Measurements from ENCODE around the gene TNRC6C. TPM values are rescaled to one million over a fixed set of nuclear protein-coding genes. Genes with fewer than 3 reads are reported as not detected.

Gene TNRC6C
- total RNA-seq, 1 donor from 2014 or later, result 13.1 TPM

DNA sequence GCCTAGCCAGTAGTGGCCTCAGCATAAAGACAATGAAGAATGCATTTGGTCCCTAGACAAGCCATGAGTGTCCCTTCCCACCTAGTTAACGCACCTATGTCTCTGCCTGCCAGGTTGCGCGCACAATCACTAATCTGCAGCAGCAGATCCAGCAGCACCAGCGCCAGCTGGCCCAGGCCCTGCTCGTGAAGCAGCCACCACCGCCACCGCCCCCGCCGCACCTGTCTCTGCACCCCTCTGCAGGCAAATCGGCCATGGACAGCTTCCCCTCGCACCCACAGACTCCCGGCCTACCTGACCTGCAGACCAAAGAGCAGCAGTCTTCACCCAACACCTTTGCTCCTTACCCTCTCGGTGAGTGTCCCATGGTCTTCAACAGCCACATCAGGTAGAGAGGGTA lies 128.2 kb downstream of the TNRC6C start:
- peaks cover 2% of the 10 kb centered on the region for H3K27me3 Mint-ChIP-seq (ENCODE audit: unreplicated experiment)
- H3K4me3 Mint-ChIP-seq (ENCODE audit: unreplicated experiment), result no peak overlapping the region
- no peaks in the 10 kb centered on the region for H3K9me3 Mint-ChIP-seq (ENCODE audit: unreplicated experiment)
- no peak overlapping the region for H3K27ac Mint-ChIP-seq (ENCODE audit: unreplicated experiment)
- TF ChIP-seq, protein P1, sequence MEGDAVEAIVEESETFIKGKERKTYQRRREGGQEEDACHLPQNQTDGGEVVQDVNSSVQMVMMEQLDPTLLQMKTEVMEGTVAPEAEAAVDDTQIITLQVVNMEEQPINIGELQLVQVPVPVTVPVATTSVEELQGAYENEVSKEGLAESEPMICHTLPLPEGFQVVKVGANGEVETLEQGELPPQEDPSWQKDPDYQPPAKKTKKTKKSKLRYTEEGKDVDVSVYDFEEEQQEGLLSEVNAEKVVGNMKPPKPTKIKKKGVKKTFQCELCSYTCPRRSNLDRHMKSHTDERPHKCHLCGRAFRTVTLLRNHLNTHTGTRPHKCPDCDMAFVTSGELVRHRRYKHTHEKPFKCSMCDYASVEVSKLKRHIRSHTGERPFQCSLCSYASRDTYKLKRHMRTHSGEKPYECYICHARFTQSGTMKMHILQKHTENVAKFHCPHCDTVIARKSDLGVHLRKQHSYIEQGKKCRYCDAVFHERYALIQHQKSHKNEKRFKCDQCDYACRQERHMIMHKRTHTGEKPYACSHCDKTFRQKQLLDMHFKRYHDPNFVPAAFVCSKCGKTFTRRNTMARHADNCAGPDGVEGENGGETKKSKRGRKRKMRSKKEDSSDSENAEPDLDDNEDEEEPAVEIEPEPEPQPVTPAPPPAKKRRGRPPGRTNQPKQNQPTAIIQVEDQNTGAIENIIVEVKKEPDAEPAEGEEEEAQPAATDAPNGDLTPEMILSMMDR (IDR thresholded peaks at IDR 0.05; ENCODE audit: unreplicated experiment), result no peak
- peaks cover 6% of the 10 kb centered on the region for H3K36me3 Mint-ChIP-seq (ENCODE audit: low read depth, unreplicated experiment)
- H3K4me1 Mint-ChIP-seq (ENCODE audit: unreplicated experiment), result no peaks in the 10 kb centered on the region
- no peak for DNase-seq (ENCODE audit: low spot score)

DNA sequence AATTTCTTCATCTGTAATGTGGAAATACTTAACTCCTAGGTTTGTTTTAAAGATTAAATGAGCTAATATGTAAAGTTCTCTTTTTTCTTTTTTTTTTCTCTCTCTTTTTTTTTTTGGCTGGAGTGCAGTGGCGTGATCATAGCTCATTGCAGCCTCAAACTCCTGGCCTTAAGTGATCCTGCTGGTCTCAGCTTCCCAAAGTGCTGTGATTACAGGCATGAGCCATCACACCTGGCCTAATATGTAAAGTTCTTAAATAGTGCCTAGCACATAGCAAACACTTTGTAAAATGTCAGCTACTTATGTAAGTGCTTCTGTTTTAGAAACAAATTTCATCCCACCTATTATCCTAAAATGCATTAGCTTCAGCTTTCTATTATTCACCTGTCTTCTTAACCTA lies 130.0 kb downstream of the TNRC6C start:
- H3K4me3 Mint-ChIP-seq (ENCODE audit: unreplicated experiment), result no peak overlapping the region
- DNase-seq (ENCODE audit: low spot score), result no peak
- H3K4me1 Mint-ChIP-seq (ENCODE audit: unreplicated experiment), result no peaks in the 10 kb centered on the region
- H3K9me3 Mint-ChIP-seq (ENCODE audit: unreplicated experiment), result no peaks in the 10 kb centered on the region
- H3K27ac Mint-ChIP-seq (ENCODE audit: unreplicated experiment), result no peak overlapping the region
- TF ChIP-seq, protein P1 (IDR thresholded peaks at IDR 0.05; ENCODE audit: unreplicated experiment), result no peak
- peaks cover 2% of the 10 kb centered on the region for H3K27me3 Mint-ChIP-seq (ENCODE audit: unreplicated experiment)
- H3K36me3 Mint-ChIP-seq (ENCODE audit: low read depth, unreplicated experiment), result peaks cover 12% of the 10 kb centered on the region

DNA sequence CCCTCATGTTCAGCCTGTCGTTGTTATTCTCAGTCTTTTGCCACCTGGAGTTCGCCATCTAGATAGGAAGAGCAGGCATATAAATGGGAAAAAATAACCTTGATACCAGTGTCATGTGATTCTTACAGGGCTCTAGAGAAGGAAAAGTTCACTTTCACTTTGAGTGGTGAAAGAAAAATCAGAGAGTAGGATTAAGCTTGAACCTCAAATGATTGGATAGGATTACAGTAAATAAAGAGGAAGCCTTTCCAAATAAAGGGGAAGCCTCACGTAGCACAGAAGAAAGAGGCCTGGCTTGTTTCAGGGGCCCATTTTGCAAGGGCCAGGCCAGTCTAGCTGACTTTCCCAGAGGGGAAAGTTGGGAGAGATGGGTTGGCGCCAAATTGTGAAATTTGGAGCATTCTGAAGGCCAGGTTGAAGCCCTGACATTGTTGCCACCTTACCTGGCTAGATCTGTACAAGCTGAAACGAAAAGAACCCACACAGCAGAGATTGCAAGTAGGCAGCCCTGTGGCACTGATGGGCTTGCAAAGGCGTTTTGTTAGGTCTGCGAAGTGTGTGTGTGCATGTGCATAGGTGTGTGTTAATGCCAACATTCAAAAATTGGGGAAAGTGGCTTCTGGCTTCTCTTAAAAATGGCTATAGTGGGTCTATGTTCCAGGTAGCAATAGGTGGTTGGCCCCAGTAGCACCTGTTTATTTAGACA lies 131.2 kb downstream of the TNRC6C start:
- H3K4me1 Mint-ChIP-seq (ENCODE audit: unreplicated experiment), result no peaks in the 10 kb centered on the region
- no peak overlapping the region for H3K27ac Mint-ChIP-seq (ENCODE audit: unreplicated experiment)
- peaks cover 14% of the 10 kb centered on the region for H3K36me3 Mint-ChIP-seq (ENCODE audit: low read depth, unreplicated experiment)
- no peak overlapping the region for H3K4me3 Mint-ChIP-seq (ENCODE audit: unreplicated experiment)
- TF ChIP-seq, protein P1 (IDR thresholded peaks at IDR 0.05; ENCODE audit: unreplicated experiment), result no peak
- no peaks in the 10 kb centered on the region for H3K9me3 Mint-ChIP-seq (ENCODE audit: unreplicated experiment)
- H3K27me3 Mint-ChIP-seq (ENCODE audit: unreplicated experiment), result peaks cover 2% of the 10 kb centered on the region
- no peak for DNase-seq (ENCODE audit: low spot score)

DNA sequence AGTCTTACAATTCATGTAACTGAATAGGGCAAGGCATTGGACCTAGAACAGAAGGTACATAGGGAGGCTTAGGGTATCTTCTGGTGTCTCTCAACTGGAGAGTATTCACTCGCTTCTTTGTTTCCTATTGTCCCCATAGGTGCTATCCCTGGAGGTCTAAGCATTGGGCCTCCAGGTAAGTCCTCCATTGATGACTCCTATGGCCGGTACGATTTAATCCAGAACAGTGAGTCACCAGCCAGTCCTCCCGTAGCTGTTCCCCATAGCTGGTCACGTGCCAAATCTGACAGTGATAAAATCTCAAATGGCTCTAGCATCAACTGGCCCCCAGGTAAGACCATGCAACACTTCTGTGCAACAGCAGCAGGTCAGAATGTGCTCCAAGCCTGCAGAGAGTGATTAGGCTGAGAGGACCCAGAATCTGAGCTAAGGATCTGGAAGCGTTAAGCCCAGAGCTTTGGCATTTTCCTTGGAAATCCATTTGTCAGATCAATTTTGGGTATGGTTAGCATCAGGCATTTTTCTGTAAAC lies 134.4 kb downstream of the TNRC6C start:
- TF ChIP-seq, protein P1 (IDR thresholded peaks at IDR 0.05; ENCODE audit: unreplicated experiment), result no peak
- Mint-ChIP-seq H3K4me3 (ENCODE audit: unreplicated experiment) (no peak overlapping the region), H3K4me1 (ENCODE audit: unreplicated experiment) (no peaks in the 10 kb centered on the region), H3K27me3 (ENCODE audit: unreplicated experiment) (peaks cover 2% of the 10 kb centered on the region), H3K36me3 (ENCODE audit: low read depth, unreplicated experiment) (peaks cover 12% of the 10 kb centered on the region), H3K27ac (ENCODE audit: unreplicated experiment) (no peak overlapping the region), H3K9me3 (ENCODE audit: unreplicated experiment) (no peaks in the 10 kb centered on the region)
- DNase-seq (ENCODE audit: low spot score), result no peak

DNA sequence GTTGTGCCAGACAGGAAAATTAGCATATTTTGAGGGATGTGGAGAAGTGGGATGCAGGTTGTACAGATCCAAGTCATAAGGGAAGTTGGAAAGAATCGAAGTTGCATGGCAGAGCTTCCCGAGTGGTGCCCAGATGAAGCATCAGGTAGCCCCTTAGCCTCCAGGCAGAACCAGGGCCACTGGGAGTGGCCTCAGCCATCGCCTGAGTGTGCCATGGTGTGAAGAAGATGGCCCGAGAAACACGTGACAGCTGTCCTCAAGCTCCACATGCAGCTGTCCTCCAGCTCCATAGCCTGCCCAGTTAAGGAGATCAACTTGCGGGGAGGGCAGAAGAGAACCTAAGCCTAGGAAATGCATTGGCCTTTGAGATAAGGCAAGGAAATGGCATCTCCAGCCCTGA lies 136.5 kb downstream of the TNRC6C start:
- Mint-ChIP-seq H3K9me3 (ENCODE audit: unreplicated experiment) (peaks cover 6% of the 10 kb centered on the region), H3K4me1 (ENCODE audit: unreplicated experiment) (no peaks in the 10 kb centered on the region), H3K36me3 (ENCODE audit: low read depth, unreplicated experiment) (peaks cover 31% of the 10 kb centered on the region), H3K27ac (ENCODE audit: unreplicated experiment) (no peak overlapping the region), H3K4me3 (ENCODE audit: unreplicated experiment) (peak overlapping the region; percentile 33), H3K27me3 (ENCODE audit: unreplicated experiment) (peaks cover 3% of the 10 kb centered on the region)
- DNase-seq (ENCODE audit: low spot score), result no peak
- TF ChIP-seq, protein P1 (IDR thresholded peaks at IDR 0.05; ENCODE audit: unreplicated experiment), result no peak
